ENCODE data around the gene MSRB3. TPM values are rescaled to one million over a fixed set of nuclear protein-coding genes. Genes with fewer than 3 reads are reported as not detected.

MSRB3 gene
- polyA plus RNA-seq, 1 donor (not counting 4 experiments of a cell fraction or from before 2014, with no cell fraction given) = 12.3 TPM

DNA sequence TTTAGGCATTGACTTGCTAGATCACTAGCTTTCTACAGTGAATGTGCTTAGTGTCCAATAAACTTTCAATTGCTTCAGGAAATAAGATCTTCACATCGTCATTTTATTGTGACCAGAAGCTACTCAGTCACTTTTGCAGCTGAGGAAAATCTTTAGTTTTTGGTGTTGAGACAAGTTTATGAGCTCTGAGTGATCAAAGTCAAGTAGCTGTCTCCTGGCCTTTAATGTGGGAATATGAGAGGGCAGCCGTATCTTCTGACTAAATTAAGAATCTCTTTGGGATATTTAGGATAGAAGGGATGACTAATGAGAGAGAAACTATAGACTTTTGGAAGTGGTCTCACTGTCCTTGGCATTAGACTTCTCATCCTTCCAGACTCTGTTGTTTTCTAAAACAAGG is 21.6 kb downstream of the MSRB3 start:
- no peaks in the 10 kb centered on the region for H3K9me1 ChIP-seq (ENCODE audit: control insufficient read depth, extremely low read depth, insufficient read depth, low read length)
- no peaks in the 10 kb centered on the region for H3K4me1 ChIP-seq (ENCODE audit: control insufficient read depth, extremely low read depth, insufficient read depth, low read length)
- H3K79me2 ChIP-seq (ENCODE audit: control insufficient read depth, insufficient read depth, low read length) = no peaks in the 10 kb centered on the region
- DNase-seq (ENCODE audit: low read depth, low spot score) = no peak
- H3K27me3 ChIP-seq (ENCODE audit: control insufficient read depth, extremely low read depth, insufficient read depth, low read length) = no peaks in the 10 kb centered on the region
- TF ChIP-seq EZH2 (IDR thresholded peaks at IDR 0.05; ENCODE audit: low read length) (no peak), CTCF (optimal IDR thresholded peaks at IDR 0.05 in 1 of 3, IDR thresholded peaks at IDR 0.05 in 1 of 3, conservative IDR thresholded peaks at IDR 0.05 in 1 of 3; ENCODE audit: extremely low read depth in 1 of 3, insufficient read depth in 2 of 3, low read length in 3 of 3) (no peak)
- no peaks in the 10 kb centered on the region for H3K36me3 ChIP-seq (ENCODE audit: control insufficient read depth in 2 of 2, extremely low read depth in 1 of 2, insufficient read depth in 2 of 2, low read length in 2 of 2)
- H3K27ac ChIP-seq (ENCODE audit: control insufficient read depth, insufficient read depth, low read length) = no peak overlapping the region
- H4K20me1 ChIP-seq (ENCODE audit: control insufficient read depth, extremely low read depth, insufficient read depth, low read length) = no peaks in the 10 kb centered on the region
- no peak overlapping the region for H2AFZ ChIP-seq (ENCODE audit: control insufficient read depth, low read length)
- H3K4me2 ChIP-seq (ENCODE audit: control insufficient read depth, extremely low read depth, insufficient read depth, low read depth, low read length) = no peak overlapping the region
- no peak for FAIRE-seq
- H3K9me3 ChIP-seq (ENCODE audit: control insufficient read depth, low read depth, low read length) = no peaks in the 10 kb centered on the region
- dilution Hi-C loops (cut with MboI; ENCODE audit: extremely low pct_ligation_motif_present, low sequenced_read_pairs) = no loop called here
- no peak overlapping the region for H3K9ac ChIP-seq (ENCODE audit: control insufficient read depth, extremely low read depth, insufficient read depth, low read length)
- no peak overlapping the region for H3K4me3 ChIP-seq (ENCODE audit: control insufficient read depth in 2 of 3, extremely low read depth in 1 of 3, insufficient read depth in 2 of 3, low read depth in 1 of 3, low read length in 3 of 3)

DNA sequence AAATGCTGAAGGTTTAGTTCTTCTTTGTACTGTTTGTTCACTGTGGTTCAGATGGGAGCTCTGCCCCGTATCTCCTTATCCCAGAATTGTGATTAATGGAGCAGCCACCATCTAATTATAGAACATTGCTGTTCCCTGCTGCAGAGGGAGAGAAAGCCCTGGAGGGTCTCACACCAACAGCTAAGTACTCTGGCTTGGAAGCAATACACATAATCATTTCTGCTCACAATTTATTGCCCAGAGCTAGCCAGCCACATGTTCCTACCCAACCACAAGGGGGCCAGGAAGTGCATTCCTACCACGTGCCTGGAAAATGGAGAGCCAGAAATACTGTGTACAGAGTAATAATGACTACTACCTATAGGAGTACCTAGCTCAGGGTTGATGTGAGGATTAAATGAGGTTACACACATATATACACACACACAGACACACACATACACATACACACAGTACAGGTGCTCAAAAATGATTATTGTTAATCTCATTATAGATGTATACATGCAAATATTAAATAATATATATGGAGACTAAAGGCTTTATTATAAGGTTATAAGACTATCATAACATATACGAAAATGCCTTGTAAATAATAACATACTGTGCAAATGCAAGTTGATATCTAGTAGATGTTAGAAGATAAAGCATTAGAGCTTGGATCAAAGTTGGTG is 22.3 kb downstream of the MSRB3 start:
- FAIRE-seq (peak; percentile 84), DNase-seq (ENCODE audit: low read depth, low spot score) (no peak)
- H3K27ac ChIP-seq (ENCODE audit: control insufficient read depth, insufficient read depth, low read length) = no peak overlapping the region
- no peaks in the 10 kb centered on the region for H3K27me3 ChIP-seq (ENCODE audit: control insufficient read depth, extremely low read depth, insufficient read depth, low read length)
- H4K20me1 ChIP-seq (ENCODE audit: control insufficient read depth, extremely low read depth, insufficient read depth, low read length) = no peaks in the 10 kb centered on the region
- no peaks in the 10 kb centered on the region for H3K4me1 ChIP-seq (ENCODE audit: control insufficient read depth, extremely low read depth, insufficient read depth, low read length)
- H3K9me3 ChIP-seq (ENCODE audit: control insufficient read depth, low read depth, low read length) = no peaks in the 10 kb centered on the region
- no peak overlapping the region for H3K4me3 ChIP-seq (ENCODE audit: control insufficient read depth in 2 of 3, extremely low read depth in 1 of 3, insufficient read depth in 2 of 3, low read depth in 1 of 3, low read length in 3 of 3)
- dilution Hi-C loops (cut with MboI; ENCODE audit: extremely low pct_ligation_motif_present, low sequenced_read_pairs) = no loop called here
- no peaks in the 10 kb centered on the region for H3K79me2 ChIP-seq (ENCODE audit: control insufficient read depth, insufficient read depth, low read length)
- H2AFZ ChIP-seq (ENCODE audit: control insufficient read depth, low read length) = no peak overlapping the region
- H3K36me3 ChIP-seq (ENCODE audit: control insufficient read depth in 2 of 2, extremely low read depth in 1 of 2, insufficient read depth in 2 of 2, low read length in 2 of 2) = no peaks in the 10 kb centered on the region
- no peak overlapping the region for H3K4me2 ChIP-seq (ENCODE audit: control insufficient read depth, extremely low read depth, insufficient read depth, low read depth, low read length)
- TF ChIP-seq EZH2 (IDR thresholded peaks at IDR 0.05; ENCODE audit: low read length) (no peak), CTCF (optimal IDR thresholded peaks at IDR 0.05 in 1 of 3, IDR thresholded peaks at IDR 0.05 in 1 of 3, conservative IDR thresholded peaks at IDR 0.05 in 1 of 3; ENCODE audit: extremely low read depth in 1 of 3, insufficient read depth in 2 of 3, low read length in 3 of 3) (peak; percentile 56 to 69 (median 68))
- H3K9me1 ChIP-seq (ENCODE audit: control insufficient read depth, extremely low read depth, insufficient read depth, low read length) = no peaks in the 10 kb centered on the region
- H3K9ac ChIP-seq (ENCODE audit: control insufficient read depth, extremely low read depth, insufficient read depth, low read length) = no peak overlapping the region
